DLD1 (cell line): Measurements from ENCODE around the gene ERGIC1.
"Not testable (repeated sequence)": the region's sequence is repeated elsewhere in the genome, so short reads cannot be mapped to it uniquely, and the experiment has no call there.

Source experiments
- in situ Hi-C: cut with HindIII; loops from 2 replicates; pipeline ENCODE4 v1.10.0; 2017; ENCODE audit warnings: low sequenced_read_pairs

Gene ERGIC1

DNA sequence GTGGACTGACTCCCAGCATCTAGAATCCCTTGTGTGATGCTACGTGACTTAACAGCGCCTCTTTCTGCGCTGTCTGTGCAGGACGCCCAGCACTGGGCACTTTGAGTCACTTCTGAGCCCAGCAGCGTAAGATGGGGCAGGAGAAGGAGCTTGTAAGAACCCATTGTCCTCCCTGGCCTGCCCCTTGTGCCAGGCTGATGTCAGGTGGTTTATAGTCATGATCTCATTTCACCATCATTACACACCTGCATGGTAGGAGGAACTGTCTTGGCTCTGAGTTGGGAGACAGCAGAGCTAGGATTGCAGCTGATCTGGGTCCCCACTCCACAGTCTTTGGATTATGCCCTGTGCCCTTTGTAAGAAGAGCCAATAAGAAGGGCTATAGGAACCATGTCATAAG is 12.2 kb downstream of the ERGIC1 start:
- in situ Hi-C loops = no loop called here

DNA sequence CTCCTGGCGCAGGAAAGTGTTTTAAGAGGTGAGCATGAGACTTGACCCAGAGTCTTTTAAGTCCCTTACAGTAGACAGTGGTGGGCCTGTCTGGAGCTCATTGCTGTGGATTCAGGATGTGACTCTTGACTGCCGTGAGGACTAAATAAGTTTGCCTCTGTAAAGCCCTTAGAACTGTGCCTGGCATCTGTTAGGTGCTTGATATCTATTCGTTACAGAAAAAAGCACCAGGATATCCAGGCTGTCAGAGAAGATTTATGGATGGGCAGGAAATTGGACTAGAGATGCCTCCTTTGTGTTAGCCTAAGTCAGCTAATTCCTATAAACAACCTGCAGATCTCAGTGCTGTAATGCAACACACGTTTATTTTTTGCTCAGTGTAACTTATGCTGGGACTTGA is 12.6 kb downstream of the ERGIC1 start:
- in situ Hi-C loops = no loop called here

DNA sequence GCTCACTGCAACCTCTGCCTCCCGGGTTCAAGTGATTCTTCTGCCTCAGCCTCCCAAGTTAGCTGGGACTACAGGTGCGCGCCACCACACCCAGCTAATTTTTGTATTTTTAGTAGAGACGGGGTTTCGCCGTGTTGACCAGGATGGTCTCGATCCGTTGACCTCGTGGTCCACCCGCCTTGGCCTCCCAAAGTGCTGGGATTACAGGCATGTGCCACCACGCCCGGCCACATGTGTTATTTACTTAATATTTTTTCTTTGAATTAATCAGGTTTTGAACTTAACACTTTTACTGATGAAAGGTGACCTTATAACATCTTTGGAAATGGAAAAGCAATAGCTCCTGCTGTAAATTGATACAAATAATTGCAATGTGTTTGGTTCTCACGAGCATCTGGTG is 13.5 kb downstream of the ERGIC1 start:
- in situ Hi-C loops = not testable (repeated sequence)

DNA sequence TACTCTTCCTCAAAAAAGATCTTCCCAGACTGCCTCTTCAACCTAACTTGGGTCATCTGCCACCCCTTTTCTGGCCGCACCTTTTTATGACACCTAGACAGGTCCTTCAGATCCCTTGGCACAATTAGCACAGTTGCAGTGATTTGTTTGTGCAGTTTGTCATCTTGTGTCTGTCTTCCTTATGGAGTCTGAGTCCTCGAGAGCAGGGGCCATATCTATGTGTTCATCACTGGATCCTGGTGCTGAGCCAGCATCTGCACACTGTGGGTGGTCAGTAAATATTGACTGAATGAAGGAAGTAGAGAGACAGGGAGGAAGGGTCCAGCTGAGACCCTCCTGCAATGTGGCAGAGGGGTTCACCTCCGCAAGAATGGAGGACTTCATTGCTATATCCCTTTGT is 14.4 kb downstream of the ERGIC1 start:
- in situ Hi-C loops = no loop called here

DNA sequence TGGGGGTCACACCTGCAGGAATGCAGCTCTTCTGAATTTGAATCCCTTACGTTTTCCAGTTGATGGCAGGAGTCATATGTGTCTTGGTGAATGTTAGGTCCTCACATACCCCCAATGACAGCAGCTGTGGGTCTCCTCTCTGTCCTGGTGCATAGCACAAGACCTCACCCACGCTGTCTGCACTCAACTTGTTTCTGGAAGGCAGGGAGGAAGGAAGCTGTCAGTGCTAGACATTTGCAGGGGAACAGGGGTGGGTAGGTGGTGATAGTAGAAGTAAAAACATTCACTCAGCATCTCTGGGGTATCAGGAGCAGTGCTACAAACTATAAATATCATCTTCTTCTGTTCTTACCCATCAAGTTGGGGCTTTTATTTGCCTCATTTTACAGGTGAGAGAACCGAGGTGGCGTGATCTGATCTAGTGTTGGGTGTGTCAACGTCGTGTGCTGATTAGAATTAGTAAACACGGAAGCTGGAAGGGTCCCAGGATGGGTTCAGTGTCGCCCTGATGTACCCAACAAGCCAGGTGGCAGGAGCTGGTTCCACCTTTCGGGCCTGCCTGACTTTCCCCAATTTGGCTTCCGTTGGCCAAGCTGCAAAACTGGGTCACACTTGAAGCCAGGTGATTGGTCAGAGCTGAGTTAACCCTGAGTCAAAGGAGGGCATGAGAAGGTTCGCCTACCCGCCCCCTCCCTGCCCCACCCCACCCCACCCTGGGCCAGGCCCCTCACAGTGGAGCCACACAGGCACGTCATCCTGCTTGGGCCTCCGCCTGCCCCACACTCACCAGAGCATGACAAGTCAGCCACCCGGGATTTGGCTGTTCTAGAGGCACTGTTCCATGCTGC is 15.8 kb downstream of the ERGIC1 start:
- in situ Hi-C loops = no loop called here

DNA sequence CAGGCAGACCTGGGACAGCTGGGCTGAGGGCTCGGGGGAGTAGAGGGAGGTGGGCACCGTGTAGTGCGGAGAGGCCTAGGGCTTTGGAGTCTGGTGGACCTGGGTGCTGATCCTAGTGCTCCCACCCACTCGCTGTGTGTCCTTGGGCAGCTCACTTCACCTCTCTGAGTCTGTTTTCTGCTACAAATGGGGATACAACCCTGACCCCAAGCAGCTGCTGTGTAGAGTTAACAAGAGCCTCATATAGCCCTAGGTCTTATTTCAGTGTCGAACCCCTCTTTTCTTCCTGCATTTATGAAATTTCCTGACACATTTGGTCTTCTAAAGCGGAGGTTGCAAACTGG is 16.4 kb downstream of the ERGIC1 start:
- in situ Hi-C loops = no loop called here

DNA sequence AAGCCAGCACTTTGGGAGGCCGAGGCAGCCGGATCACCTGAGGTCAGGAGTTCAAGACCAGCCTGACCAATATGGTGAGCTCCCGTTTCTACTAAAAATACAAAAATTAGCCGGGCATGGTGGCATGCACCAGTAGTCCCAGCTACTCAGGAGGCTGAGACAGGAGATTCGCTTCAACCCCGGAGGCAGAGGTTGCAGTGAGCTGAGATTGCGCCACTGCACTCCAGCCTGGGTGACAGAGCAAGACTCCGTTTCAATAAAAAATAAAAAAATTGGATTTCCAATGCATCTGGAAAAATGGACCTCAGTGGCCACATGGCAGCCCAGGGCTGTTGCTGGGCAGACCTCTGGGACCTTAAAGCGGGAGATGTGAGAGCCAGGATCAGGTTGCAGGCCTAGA is 17.2 kb downstream of the ERGIC1 start:
- in situ Hi-C loops = not testable (repeated sequence)

DNA sequence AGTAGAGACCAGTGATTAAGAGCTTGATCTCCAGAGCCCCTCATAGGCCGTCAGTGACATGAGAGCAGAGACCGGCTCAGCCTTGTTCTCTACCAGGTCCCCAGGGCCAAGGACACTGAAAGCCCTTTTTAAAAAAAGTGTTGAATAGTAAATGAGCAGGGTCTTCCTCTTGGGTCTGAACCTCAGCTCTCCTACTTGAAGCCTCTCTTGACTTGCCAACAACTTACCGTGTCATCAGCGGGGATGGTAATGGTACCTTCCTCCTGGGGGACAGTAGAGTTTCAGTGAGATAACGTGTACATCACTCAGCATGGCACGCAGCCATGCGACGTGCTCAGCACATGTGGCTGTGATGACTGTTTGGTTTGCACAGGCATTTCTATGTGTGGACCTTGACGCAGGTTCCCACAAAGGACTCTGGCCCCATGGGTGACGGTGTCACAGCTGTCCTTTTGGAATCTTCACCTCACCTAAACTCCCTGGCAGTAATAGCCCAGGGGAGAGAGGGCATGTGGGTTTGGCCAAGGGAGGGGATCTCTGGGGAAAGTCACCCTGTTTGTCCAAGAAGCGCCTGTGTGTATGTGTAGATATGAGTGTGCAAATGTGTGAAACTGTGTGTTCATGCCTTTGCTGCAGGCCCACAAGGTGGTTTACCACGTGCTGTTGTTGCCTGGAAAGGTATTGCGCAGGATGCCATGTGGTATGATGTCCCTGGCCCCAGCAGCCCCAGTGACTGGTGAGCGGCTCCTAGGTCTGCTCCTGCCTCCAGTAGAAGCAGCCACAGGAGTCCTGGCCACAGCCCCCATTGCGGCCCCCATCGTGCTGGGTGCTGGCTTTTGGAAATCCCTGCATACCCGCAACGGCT is 18.7 kb downstream of the ERGIC1 start:
- in situ Hi-C loops = no loop called here

DNA sequence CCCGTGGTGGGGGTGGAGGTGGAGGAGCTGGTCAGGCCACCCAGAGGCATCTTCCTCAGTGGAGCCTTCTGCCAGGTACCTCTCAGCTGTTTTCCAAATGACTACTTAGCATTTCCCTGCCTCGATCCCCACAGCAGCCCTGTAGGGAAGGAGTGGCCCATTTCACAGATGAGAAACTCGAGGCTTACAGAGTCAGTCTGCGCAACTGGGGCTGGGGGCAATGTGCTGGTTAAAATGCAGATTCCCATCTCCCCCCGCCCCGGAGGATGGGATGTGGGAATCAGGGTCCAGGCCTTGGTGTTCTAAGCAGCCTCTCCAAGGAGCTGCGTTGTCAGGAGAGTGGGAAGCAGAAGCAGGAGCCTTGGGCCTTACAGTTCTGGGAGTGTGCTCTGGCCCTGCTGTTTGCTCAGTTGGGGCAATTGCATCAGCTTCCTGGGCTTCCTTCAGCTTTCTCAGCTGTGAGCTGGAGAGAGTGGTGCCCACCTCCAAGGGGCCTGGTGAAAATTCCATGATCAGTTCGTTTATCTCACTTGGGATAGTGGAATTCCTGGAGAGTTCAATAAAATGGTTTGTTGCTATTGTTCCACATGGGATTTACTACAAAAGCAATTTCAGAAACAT is 19.4 kb downstream of the ERGIC1 start:
- in situ Hi-C loops = no loop called here

DNA sequence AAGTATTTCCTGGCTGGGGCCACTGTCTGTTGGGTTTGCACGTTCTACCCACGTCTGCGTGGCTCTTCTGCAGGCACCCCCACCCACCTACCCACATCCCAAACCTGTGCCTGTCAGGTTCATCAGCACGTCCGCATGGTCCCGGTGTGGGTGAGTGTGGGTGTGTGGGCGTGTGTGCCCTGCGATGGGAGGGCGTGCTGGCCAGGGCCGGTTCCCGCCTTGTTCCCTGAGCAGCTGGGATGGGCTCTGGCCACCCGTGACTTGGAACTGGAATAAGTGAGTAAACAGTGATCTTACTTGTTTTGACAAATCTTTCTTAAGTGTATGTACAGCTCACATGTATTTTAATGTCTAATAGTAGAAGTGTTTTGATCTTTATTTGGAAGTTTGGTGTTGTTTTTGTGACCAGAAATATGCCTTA is 20.4 kb downstream of the ERGIC1 start:
- in situ Hi-C loops = no loop called here

DNA sequence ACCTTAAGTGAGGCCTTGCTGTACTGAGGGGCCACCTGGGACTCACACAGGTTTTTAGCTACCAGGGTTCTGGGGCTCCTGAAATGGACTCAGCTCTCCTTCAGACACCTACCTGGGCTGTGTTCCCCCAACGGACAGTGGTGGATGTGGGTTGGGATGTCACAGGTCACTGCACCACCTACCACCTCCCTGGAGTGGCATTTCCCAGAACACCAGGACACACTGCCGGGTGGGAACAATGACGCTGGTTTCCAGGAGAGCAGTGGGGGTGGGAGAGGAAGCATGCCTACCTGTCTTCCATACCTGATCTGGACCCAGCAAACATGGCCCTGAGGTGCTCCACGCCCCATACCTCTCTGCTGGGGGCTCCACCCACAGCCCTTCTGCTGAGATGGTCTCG is 20.9 kb downstream of the ERGIC1 start:
- in situ Hi-C loops = no loop called here

DNA sequence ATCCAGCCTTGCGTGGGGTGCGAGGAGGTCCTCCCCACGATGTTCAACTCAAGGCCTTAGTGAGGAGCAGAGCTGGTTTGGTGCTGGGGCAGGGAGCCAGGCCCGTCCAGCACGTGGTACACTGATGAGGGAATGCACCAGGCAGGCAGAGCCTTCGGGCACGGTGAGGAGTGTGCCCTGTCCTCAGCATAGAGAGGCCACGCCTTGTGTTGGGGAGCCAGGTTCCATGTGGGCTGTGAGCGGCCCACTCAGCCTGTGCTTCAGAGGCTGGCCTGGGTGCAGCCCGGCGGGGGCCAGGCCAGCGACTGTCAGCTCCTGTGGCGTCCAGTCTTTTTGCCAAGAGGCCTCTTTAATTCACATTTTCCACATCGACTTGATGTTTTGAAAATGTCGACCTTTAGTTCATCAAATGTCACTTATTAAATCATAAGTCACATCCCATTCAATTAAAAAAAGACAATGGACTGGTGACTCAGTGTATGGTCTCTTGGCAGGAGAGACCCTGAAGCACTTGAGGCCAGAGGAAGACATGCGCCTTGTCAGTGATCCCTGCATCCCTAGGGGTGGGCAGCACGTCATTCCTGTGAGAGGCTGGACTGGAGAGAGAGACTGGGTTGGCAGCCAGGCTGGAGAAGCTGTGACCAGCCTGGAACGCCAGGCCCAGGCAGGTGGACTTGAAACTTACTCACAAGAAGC is 21.7 kb downstream of the ERGIC1 start:
- in situ Hi-C loops = no loop called here

DNA sequence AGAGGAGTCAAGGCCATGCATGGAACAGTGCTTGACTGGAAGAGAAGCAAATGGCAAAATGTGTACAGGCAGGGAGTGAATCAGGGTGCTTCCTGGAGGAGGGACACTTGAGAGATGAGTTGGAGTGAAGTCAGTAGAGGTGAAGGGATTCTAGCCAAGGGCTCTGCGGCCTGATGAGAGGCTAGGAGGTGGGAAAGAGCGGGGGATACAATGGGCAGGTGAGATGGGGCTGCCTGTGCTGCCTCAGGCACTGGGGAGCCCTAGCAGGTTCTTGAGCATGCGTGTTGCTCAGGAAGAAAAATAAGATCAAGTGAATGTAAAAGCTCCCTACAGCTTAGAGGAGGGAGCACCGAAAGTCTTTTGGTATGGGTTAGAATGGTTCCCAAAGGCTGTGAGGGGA is 22.3 kb downstream of the ERGIC1 start:
- in situ Hi-C loops = no loop called here

DNA sequence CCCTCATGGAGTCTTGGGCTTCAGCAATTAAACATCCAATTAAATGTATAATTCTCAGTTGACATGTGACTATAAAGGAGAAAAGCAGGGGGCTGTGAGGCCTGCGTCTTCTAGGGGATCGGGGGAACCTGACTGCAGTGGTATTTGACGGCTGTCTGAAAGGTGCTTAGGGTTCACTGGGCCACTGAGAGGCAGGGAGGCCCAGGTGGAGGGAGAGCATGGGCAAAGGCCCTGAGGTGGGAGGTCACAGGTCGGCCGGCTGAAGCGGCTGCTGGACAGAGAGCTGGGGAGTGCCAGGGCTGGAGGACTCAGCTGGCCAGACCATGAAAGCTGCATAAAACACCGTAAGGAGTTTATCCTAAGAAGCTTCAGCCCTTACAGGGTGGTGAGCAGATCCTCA is 23.9 kb downstream of the ERGIC1 start:
- in situ Hi-C loops = no loop called here

DNA sequence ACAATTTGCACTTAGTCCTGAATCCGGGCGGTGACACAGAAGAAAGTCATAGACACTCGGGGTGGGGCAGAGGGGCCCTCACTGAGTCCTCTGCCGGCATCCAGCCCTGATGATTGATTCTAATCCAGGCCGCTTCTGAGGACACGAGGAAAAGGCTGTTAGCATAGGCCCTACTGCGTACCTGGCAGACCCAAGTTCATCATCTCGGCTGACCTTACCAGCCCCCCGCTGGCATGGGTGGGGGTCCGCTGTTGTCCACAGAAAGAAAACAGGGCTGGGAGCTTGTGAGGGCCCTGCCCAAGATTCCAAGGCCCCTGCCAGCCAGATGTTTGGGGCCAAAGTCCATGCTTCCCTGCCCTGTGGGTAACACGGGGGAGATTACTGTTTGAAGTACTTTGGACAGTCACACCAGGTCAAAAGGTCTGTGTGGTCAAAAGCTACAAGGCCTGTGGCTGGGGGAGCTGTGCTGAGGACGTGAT is 24.5 kb downstream of the ERGIC1 start:
- in situ Hi-C loops = no loop called here

DNA sequence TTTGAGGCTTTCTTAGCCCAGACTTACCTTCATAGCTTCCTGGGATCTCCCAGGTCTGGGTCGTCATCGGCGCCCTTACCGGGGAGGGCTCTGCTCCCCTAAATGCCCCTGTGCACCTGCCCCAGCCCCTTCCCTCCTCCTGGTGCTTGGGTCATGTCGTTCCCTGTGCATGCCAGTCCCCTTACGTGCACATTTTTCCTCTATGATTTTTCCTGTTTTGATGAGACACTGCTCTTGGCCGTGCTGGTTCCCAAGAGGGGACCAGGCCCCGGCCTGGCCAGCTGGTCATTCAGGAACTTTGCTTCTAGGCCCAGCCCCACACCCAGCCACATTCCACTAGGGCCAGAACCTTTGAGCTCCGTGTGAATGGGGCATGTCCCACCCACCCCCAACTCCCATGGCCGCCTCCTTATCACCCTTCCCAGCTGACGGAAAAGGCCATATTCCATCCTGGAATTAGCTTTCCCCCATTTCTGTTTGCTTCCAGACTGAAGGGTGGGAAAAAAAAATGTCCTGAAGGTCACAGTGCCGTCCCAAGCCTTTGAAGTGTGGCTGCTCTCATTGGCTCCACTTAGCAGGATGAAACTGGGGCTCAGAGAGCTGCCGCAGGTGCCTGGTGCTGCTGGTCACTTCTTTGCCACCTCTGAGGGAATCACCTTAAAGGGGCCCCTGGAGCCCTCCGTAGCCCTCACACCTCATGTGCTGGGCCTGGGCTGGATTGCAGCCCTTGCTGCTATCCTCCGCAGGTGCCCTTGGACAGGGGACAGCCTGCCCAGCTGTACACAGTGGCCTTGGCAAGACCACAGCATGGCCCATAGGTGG is 25.1 kb downstream of the ERGIC1 start:
- in situ Hi-C loops = no loop called here

DNA sequence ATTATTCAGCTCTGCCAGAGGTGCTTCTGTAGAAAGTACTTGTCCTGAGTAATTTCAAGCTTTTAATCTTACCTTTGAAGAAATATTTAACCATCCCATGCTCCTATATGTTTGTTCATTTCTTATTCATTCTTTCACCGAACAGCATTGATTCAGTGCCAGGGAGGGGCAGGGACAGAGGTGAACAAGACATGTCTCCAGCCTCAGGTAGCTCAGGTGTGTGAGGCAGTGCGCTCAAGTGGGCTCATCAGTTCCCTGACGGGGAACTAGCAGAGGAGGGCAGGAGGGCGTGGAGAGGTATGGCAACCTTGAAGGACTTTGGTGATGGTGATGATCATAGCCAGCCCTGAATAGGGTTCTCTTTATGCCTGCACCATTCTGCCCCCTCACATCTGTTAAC is 25.9 kb downstream of the ERGIC1 start:
- in situ Hi-C loops = no loop called here

DNA sequence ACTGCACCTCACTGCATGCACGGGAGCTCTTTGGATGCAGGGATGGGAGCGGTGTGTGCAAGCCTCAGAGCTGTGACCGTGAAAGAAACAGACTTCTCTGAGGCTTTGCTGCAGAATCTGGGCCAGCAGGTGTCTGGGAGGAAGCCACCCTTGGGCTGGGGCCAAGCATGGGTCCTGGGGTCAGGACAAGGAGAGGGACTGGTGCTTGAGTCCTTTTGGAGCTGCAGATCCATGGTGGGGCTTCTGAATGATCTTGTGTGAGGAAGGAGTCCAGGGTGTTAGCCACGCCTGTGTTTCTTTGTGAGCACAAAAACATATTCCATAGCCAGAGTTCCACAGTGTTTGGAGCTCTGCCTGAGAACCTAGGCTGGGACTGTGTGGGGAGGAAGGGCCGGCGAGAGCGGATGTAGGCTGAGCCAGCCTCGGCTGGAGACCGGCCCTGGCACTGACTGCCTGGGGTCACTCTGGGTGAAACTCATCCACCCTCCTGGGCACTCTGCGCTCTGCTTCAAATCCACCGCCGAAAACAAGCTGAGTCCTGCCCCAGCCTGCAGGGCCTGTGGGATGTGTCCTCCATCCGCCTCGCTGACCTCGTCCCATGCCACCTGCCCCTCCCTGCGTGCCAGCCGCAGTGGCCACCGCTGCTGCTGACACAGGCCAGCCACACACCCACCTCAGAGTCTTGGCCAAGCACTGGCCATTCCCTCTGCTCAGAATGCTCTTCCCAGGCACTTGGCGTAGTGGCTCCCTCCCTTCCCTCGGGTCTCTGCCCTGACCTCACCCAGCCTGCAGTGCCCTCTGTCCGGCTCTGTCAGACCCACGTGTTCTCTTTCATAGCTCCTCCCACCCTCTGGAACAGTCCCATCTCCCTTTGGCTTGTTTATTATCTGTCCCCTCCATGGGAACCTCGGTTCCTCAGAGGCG is 26.7 kb downstream of the ERGIC1 start:
- in situ Hi-C loops = no loop called here

DNA sequence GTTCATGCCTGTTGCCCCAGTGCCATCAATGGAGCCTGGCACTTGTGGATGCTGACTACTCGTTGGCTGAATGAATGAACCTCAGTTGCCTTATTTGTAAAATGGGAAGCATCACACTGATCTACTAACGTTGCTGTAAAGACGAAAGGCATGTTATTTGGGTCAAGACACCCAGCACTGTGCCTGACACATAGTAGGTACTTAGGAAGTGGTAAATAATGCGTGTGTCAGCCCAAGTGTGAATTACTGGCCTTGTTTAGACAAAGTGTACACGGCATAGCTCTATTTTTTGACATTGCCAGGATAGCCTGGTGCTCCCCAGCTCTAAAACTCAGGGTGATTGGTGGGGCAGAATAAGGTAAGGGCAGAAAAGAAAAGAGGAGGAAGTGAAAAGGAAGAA is 27.4 kb downstream of the ERGIC1 start:
- in situ Hi-C loops = no loop called here
